ENCODE measurements around the gene MT1G. TPM values are rescaled to one million over a fixed set of nuclear protein-coding genes. Genes with fewer than 3 reads are reported as not detected.

MT1G gene
- total RNA-seq, 4 donors from 2014 or later, result 21.0 to 1,835 (median 81.0) TPM

- DNase-seq, result peak; percentile 82
- Histone ChIP-seq H3K27ac (peak within 1 kb of the TSS; percentile 52 to 65 (median 56)), H3K4me3 (peak within 1 kb of the TSS; percentile 1 to 60 (median 41)), H3K9me3 (no peaks in the 10 kb centered on the region), H3K4me1 (peaks cover 14 to 33% (median 22%) of the 10 kb centered on the region in 4 donors), H3K27me3 (peaks cover 72% of the 10 kb centered on the region), H3K36me3 (no peaks in the 10 kb centered on the region)
- intact Hi-C loops (cut with DNase I; ENCODE audit: low total_unique reads), result no loop called here
- WGBS, 2 donors (ENCODE audit: low coverage in 1 of 2), result 11 to 40% methylated on average over 3 to 65 of the region's 68 CpGs
- TF ChIP-seq POLR2A (IDR thresholded peaks at IDR 0.05) (peak; percentile 76), CTCF (IDR thresholded peaks at IDR 0.05) (no peak), POLR2AphosphoS5 (IDR thresholded peaks at IDR 0.05) (peak; percentile 51 to 76 (median 68)), EP300 (IDR thresholded peaks at IDR 0.05; ENCODE audit: low read depth) (peak; percentile 61)
- in situ Hi-C loops (cut with MboI; ENCODE audit: low pct_ligation_motif_present in 1 of 4, low pct_unique_long_range_greater_than_20kb in 1 of 4, low sequenced_read_pairs in 3 of 4), result no loop called here
Observed at GRCh38 chr16:56637814-56638750, 29.8 kb downstream of the MT1G start, which contains the start of gene MT1A. Gene MT1A, plus strand, starts transcription at chr16:56638666. Its CDS starts 73 bp downstream, at chr16:56638739.

GRCh38 chr16:56636616-56637413 is 31.1 kb downstream of the MT1G start:
- peaks cover 14 to 42% (median 28%) of the 10 kb centered on the region in 4 donors for H3K4me1 ChIP-seq
- no peaks in the 10 kb centered on the region for H3K36me3 ChIP-seq
- no peak overlapping the region for H3K4me3 ChIP-seq
- no peak overlapping the region for H3K27ac ChIP-seq
- no peak for DNase-seq
- TF ChIP-seq POLR2AphosphoS5 (IDR thresholded peaks at IDR 0.05), result no peak
- TF ChIP-seq EP300 (IDR thresholded peaks at IDR 0.05; ENCODE audit: low read depth), result no peak
- TF ChIP-seq CTCF (IDR thresholded peaks at IDR 0.05), result no peak
- TF ChIP-seq POLR2A (IDR thresholded peaks at IDR 0.05), result no peak
- H3K27me3 ChIP-seq, result peaks cover 84% of the 10 kb centered on the region
- in situ Hi-C loops (cut with MboI; ENCODE audit: low pct_ligation_motif_present in 1 of 4, low pct_unique_long_range_greater_than_20kb in 1 of 4, low sequenced_read_pairs in 3 of 4), result no loop called here
- intact Hi-C loops (cut with DNase I; ENCODE audit: low total_unique reads), result no loop called here
- H3K9me3 ChIP-seq, result no peaks in the 10 kb centered on the region
- 47 to 57% methylated on average over 3 to 9 of the region's 9 CpGs for WGBS, 2 donors (ENCODE audit: low coverage in 1 of 2)

GRCh38 chr16:56635441-56635967 is 32.4 kb downstream of the MT1G start:
- Histone ChIP-seq H3K4me1 (peaks cover 14 to 44% (median 29%) of the 10 kb centered on the region in 4 donors), H3K27me3 (peaks cover 84% of the 10 kb centered on the region)
- TF ChIP-seq POLR2AphosphoS5 (IDR thresholded peaks at IDR 0.05) (no peak), EP300 (IDR thresholded peaks at IDR 0.05; ENCODE audit: low read depth) (no peak), CTCF (IDR thresholded peaks at IDR 0.05) (no peak), POLR2A (IDR thresholded peaks at IDR 0.05) (no peak)

More at GRCh38 chr16:56635441-56635967, 32.4 kb downstream of the MT1G start:
- 28 to 57% methylated on average over 7 to 40 of the region's 40 CpGs for WGBS, 2 donors (ENCODE audit: low coverage in 1 of 2)
- peak overlapping the region in 1 of 4 donors; percentile 27 for H3K4me3 ChIP-seq
- in situ Hi-C loops (cut with MboI; ENCODE audit: low pct_ligation_motif_present in 1 of 4, low pct_unique_long_range_greater_than_20kb in 1 of 4, low sequenced_read_pairs in 3 of 4), result no loop called here
- H3K27ac ChIP-seq, result no peak overlapping the region
- H3K36me3 ChIP-seq, result no peaks in the 10 kb centered on the region
- no peaks in the 10 kb centered on the region for H3K9me3 ChIP-seq
- intact Hi-C loops (cut with DNase I; ENCODE audit: low total_unique reads), result no loop called here
- no peak for DNase-seq
